TTC549 (cell line): ENCODE data around the gene SMURF2.

Experiments used
- FAIRE-seq: peaks from 2 replicates; lab custom pipeline; 2012; peaks lifted over from hg19 to GRCh38; lab: Jason Lieb, UNC

SMURF2 gene

GRCh38 chr17:64502021-64502420 is 160.1 kb downstream of the SMURF2 start:
- no peak for FAIRE-seq

GRCh38 chr17:64500862-64501765 is 161.0 kb downstream of the SMURF2 start:
- no peak for FAIRE-seq

GRCh38 chr17:64500487-64500859 is 161.6 kb downstream of the SMURF2 start:
- no peak for FAIRE-seq

GRCh38 chr17:64499805-64500486 is 162.2 kb downstream of the SMURF2 start:
- no peak for FAIRE-seq

GRCh38 chr17:64498308-64499203 is 163.6 kb downstream of the SMURF2 start:
- no peak for FAIRE-seq

- no peak for FAIRE-seq
These were observed 164.5 kb downstream of the SMURF2 start for GRCh38 chr17:64497565-64498035.

GRCh38 chr17:64496786-64497564 is 165.1 kb downstream of the SMURF2 start, which contains the start of gene POLG2:
Gene POLG2, minus strand, starts transcription at chr17:64497054. Its CDS starts 86 bp downstream, at chr17:64496968.
- no peak for FAIRE-seq

GRCh38 chr17:64496348-64496785 is 165.7 kb downstream of the SMURF2 start:
- no peak for FAIRE-seq
